Measurements from ENCODE around the gene LITAFD. TPM values are rescaled to one million over a fixed set of nuclear protein-coding genes. Genes with fewer than 3 reads are reported as not detected.

The LITAFD gene
- total and polyA plus RNA-seq, 9 of the 15 experiments (the other 6 are each of a cell fraction or from before 2014, with no cell fraction given): not detected

DNA sequence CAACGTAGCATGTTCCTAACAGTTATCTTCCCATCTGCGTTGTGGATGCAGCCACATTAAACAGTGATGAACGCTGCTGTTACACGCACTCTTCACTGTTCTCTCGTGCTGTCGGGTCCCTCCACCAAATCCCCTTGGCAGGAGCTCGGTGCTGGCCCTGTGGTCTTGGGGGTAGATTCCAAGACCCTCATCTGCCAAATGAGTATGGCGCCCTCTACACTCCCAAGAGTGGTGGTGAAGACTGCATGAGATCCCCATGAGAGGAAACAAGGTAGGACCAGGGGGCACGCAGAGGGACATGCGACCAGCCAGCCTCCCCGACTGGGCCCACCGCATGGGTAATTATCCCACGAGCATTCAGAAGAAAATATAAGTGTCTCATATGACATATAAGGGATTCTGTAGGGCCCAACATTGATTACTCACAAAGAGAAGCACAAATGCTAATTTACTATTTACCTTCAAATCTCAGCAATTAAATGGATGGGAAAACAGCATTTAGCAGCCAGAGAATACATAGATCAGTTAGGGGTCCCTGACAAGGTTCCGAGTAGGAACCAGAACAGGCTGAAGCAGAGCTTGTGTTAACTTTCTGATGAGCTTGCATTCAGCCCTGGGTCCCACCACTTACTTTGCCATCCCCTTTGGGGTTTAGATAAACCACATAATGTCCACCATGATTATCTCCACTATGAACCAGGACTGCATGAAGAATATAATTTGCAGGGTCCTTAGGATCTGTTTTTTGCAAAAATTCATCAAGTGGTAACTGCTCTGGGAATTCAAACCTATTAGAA lies 23.8 kb downstream of the LITAFD start:
- Histone ChIP-seq H3K9ac (ENCODE audit: insufficient read depth in 1 of 2, low read depth in 2 of 2, low read length in 2 of 2) (no peak overlapping the region), H3K79me2 (ENCODE audit: control insufficient read depth, insufficient read depth, low read length) (no peaks in the 10 kb centered on the region), H3K4me2 (ENCODE audit: insufficient read depth, low read length) (no peak overlapping the region), H3K4me1 (replicated peaks in 1 of 2; ENCODE audit: control insufficient read depth in 2 of 2, insufficient read depth in 2 of 2, low read length in 2 of 2) (no peaks in the 10 kb centered on the region), H3K36me3 (ENCODE audit: control insufficient read depth, insufficient read depth, low read length) (peaks cover 93% of the 10 kb centered on the region), H3K4me3 (no peak overlapping the region), H2AFZ (ENCODE audit: low read depth, low read length) (no peak overlapping the region), H3K9me1 (ENCODE audit: control insufficient read depth, insufficient read depth, low read length) (no peaks in the 10 kb centered on the region), H4K20me1 (replicated peaks; ENCODE audit: control insufficient read depth, insufficient read depth, low read length) (no peaks in the 10 kb centered on the region; the same call in 1 of the 2 replicates), H3K9me3 (replicated peaks; ENCODE audit: control insufficient read depth, insufficient read depth, low read depth, low read length) (no peaks in the 10 kb centered on the region), H3K27me3 (ENCODE audit: control insufficient read depth in 2 of 2, insufficient read depth in 2 of 2, low read length in 2 of 2) (no peaks in the 10 kb centered on the region), H3K27ac (ENCODE audit: extremely low read depth, low read depth, low read length) (no peak overlapping the region)
- in situ Hi-C loops (cut with MboI) (no loop called here), intact Hi-C loops (cut with micrococcal nuclease) (loop anchor here (5.0 kb wide), 1 partner anchor 101 kb away; no protein-coding TSS in a partner anchor)
- WGBS (ENCODE audit: insufficient coverage, low coverage, missing lambda C conversion rate): 95% methylated on average over 13 of the region's 14 CpGs
- ChIA-PET POLR2A (no interaction called here), CTCF (ENCODE audit: low intra/inter-chr PET ratio) (interaction anchor here (0.6 kb wide), 1 partner anchor 228 kb away, joined by 3 read pairs; no protein-coding TSS in a partner anchor)
- DNase-seq (ENCODE audit: extremely low read depth in 1 of 4, low spot score in 3 of 4) (peak in 2 of 4 experiments; percentile 41 to 44), FAIRE-seq (no peak), ATAC-seq (peak; percentile 63)
- BruUV-seq (replicated peaks): no TSS peak
- TF ChIP-seq ZNF175 (CRISPR knock-in tag; IDR thresholded peaks at IDR 0.05; ENCODE audit: low read depth) (no peak), ILF3 (IDR thresholded peaks at IDR 0.05; ENCODE audit: borderline replicate concordance) (no peak), CREB5 (CRISPR knock-in tag; IDR thresholded peaks at IDR 0.05) (no peak), CTCF (IDR thresholded peaks at IDR 0.05 in 2 of 3, conservative IDR thresholded peaks at IDR 0.05 in 1 of 3; ENCODE audit: insufficient read depth in 2 of 3, low read depth in 1 of 3, low read length in 3 of 3) (peak; percentile 29 to 34 (median 31); a peak in 3 of 6 replicates), ZBTB1 (CRISPR knock-in tag; IDR thresholded peaks at IDR 0.05; ENCODE audit: borderline replicate concordance, low read depth) (no peak), RNF2 (IDR thresholded peaks at IDR 0.05) (no peak), TARDBP (IDR thresholded peaks at IDR 0.05) (no peak)
- TF ChIP-seq, protein P1, sequence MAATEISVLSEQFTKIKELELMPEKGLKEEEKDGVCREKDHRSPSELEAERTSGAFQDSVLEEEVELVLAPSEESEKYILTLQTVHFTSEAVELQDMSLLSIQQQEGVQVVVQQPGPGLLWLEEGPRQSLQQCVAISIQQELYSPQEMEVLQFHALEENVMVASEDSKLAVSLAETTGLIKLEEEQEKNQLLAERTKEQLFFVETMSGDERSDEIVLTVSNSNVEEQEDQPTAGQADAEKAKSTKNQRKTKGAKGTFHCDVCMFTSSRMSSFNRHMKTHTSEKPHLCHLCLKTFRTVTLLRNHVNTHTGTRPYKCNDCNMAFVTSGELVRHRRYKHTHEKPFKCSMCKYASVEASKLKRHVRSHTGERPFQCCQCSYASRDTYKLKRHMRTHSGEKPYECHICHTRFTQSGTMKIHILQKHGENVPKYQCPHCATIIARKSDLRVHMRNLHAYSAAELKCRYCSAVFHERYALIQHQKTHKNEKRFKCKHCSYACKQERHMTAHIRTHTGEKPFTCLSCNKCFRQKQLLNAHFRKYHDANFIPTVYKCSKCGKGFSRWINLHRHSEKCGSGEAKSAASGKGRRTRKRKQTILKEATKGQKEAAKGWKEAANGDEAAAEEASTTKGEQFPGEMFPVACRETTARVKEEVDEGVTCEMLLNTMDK (IDR thresholded peaks at IDR 0.05; ENCODE audit: borderline replicate concordance, insufficient read depth, low read depth, low read length, poor library complexity, severe bottlenecking): peak; percentile 18
- TF ChIP-seq, protein P2, sequence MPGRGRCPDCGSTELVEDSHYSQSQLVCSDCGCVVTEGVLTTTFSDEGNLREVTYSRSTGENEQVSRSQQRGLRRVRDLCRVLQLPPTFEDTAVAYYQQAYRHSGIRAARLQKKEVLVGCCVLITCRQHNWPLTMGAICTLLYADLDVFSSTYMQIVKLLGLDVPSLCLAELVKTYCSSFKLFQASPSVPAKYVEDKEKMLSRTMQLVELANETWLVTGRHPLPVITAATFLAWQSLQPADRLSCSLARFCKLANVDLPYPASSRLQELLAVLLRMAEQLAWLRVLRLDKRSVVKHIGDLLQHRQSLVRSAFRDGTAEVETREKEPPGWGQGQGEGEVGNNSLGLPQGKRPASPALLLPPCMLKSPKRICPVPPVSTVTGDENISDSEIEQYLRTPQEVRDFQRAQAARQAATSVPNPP (IDR thresholded peaks at IDR 0.05; ENCODE audit: borderline replicate concordance, insufficient read depth, insufficient read length): no peak
